WERI-Rb-1 (cell line): ENCODE results near the gene SYTL3.

ENCODE experiments used
- DNase-seq: peaks from one replicate; pipeline ENCODE4 v3.0.0-alpha.2; 2020
- H3K27ac ChIP-seq: fragments of 250-450 bp; sonication (Bioruptor Pico); 2 replicates; pipeline ENCODE4 v1.5.1; 2020; ENCODE audit warnings: mild to moderate bottlenecking, moderate library complexity
- H3K27me3 ChIP-seq: fragments of 250-450 bp; sonication (Bioruptor Pico); 2 replicates; pipeline ENCODE4 v1.5.1; 2021; ENCODE audit warnings: mild to moderate bottlenecking, low read depth, moderate library complexity; ENCODE audit not compliant: insufficient read depth, severe bottlenecking
- H3K36me3 ChIP-seq: fragments of 250-450 bp; sonication (Bioruptor Pico); 2 replicates; pipeline ENCODE4 v1.5.1; 2020; ENCODE audit warnings: mild to moderate bottlenecking, moderate library complexity
- H3K4me3 ChIP-seq: 2 replicates; pipeline ENCODE4 v1.5.1; 2011; ENCODE audit warnings: low read depth, mild to moderate bottlenecking, control low read depth, low read length
- H3K9me3 ChIP-seq: fragments of 250-450 bp; sonication (Bioruptor Pico); 2 replicates; pipeline ENCODE4 v1.5.1; 2021; ENCODE audit warnings: mild to moderate bottlenecking, moderate library complexity; ENCODE audit not compliant: severe bottlenecking
- TF ChIP-seq, protein P1 (sequence below): IDR thresholded peaks from 2 replicates; pipeline ENCODE4 v1.5.1; 2011; ENCODE audit warnings: low read depth, mild to moderate bottlenecking, control low read depth, inconsistent platforms, low read length

SYTL3 gene

DNA sequence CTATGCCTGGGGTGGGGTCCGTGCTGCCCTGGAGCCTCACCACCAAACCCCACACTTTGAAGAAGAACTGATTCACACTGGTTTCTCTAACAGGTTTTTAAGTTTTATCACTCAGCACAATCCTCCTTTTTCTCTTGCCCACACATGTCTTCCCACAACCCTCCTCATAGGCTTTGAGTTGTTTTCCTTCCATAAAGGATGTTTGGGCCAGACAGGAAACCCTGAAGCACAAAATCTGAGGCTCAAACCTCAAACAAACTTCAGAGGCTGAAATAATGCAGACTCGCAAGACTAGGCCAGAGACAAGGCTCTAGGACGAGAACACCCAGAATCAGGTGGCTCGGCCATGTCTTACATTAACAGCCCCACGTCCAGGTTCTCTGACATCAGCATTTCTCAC, 134.0 kb downstream of the SYTL3 start:
- TF ChIP-seq, protein P1, sequence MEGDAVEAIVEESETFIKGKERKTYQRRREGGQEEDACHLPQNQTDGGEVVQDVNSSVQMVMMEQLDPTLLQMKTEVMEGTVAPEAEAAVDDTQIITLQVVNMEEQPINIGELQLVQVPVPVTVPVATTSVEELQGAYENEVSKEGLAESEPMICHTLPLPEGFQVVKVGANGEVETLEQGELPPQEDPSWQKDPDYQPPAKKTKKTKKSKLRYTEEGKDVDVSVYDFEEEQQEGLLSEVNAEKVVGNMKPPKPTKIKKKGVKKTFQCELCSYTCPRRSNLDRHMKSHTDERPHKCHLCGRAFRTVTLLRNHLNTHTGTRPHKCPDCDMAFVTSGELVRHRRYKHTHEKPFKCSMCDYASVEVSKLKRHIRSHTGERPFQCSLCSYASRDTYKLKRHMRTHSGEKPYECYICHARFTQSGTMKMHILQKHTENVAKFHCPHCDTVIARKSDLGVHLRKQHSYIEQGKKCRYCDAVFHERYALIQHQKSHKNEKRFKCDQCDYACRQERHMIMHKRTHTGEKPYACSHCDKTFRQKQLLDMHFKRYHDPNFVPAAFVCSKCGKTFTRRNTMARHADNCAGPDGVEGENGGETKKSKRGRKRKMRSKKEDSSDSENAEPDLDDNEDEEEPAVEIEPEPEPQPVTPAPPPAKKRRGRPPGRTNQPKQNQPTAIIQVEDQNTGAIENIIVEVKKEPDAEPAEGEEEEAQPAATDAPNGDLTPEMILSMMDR: no peak
- no peak overlapping the region for H3K27ac ChIP-seq
- H3K4me3 ChIP-seq: no peak overlapping the region
- no peaks in the 10 kb centered on the region for H3K27me3 ChIP-seq
- no peak for DNase-seq
- no peaks in the 10 kb centered on the region for H3K9me3 ChIP-seq
- peaks cover 94% of the 10 kb centered on the region for H3K36me3 ChIP-seq

DNA sequence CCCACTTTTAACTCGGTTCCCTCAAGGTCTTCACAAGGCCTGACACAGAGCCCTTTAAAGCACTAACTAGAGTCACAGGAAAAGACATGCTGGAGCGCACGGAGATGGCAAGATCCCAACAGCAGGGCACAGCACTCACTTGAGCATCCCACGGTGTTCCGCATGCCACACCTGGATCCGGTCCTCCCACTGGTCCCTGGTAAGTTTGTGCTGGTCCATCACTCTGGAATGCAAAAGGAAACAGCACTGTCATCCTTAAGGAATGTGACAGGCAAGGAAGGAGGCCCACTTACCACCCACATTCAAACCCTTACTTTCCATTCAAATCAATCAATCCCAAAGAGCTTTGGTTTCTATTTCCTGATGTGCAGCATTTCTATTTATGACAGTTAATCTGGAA, 134.7 kb downstream of the SYTL3 start:
- no peak overlapping the region for H3K4me3 ChIP-seq
- H3K9me3 ChIP-seq: no peaks in the 10 kb centered on the region
- no peak overlapping the region for H3K27ac ChIP-seq
- H3K27me3 ChIP-seq: no peaks in the 10 kb centered on the region
- DNase-seq: no peak
- TF ChIP-seq, protein P1: no peak
- peaks cover 93% of the 10 kb centered on the region for H3K36me3 ChIP-seq

DNA sequence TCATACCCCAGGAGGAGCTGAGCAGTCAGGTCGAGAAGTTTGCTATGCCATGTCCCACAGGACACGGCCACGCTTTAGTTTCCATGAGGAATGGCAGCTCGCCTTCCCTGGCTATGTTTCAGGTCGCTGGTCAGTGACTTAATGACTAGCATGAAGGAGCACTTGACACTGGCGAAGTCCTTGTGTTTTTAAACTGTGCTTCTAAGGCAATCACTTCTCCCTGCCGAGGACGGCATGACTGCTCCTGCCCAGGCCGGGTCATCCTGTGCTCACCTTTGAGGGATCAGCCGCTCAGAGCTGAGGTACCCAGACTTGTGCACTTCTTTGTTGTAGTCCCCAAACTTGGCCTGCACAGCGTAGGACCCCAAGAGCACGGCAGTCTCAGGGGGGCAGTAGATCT, 135.2 kb downstream of the SYTL3 start:
- Histone ChIP-seq H3K36me3 (peaks cover 90% of the 10 kb centered on the region), H3K27ac (no peak overlapping the region), H3K27me3 (no peaks in the 10 kb centered on the region), H3K9me3 (no peaks in the 10 kb centered on the region), H3K4me3 (no peak overlapping the region)
- DNase-seq: no peak
- TF ChIP-seq, protein P1: no peak

DNA sequence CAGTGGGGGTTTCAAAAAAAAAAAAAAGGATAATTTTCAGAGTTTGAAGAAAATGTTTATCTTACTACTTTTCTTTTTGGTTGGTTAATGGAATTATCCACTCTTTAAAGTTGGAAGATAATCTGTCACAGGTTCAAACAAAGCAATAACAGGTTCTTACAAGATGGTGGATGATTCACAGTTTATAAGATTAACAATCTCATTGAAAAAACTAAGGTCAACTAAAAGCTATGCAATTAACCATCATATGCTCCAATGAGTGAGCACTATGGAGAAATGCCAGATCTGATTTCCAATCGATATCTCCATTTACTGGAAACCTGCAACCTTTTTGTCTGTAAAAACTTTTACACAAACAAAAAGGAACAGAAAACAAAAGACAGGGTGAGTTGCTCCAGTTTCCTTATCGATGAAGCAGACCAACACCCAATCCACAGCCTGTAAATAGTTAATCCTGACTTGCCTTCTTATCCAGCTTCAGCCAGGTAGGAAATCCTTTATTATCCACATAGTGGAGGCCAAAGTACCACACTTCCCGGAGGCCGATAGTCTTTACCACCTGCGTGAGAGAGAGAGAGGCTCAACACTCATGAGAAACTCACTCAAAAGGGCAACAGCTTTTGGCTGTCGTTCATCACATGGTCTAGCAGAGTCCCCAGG, 136.9 kb downstream of the SYTL3 start:
- H3K9me3 ChIP-seq: no peaks in the 10 kb centered on the region
- H3K27ac ChIP-seq: no peak overlapping the region
- no peaks in the 10 kb centered on the region for H3K27me3 ChIP-seq
- H3K4me3 ChIP-seq: no peak overlapping the region
- TF ChIP-seq, protein P1: no peak
- peaks cover 73% of the 10 kb centered on the region for H3K36me3 ChIP-seq
- DNase-seq: no peak

DNA sequence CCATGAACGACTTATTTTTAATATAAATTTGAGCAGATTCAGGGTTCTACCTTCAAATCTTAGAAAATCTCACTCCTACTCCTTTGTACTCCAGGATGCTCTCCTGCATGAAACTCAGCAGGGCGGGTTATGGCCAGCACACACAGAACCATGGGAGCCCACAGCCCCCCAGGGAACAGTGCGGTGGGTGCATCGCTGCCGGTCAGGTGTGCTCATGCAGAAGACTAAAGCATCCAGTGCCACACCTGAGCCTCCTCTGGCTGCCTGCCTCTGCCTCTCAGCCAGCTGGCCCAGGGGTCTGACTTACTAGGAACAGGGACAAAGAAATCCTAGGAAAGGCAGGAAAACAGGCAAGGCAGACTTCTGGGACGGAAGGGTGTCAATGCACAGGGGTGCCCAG, 137.5 kb downstream of the SYTL3 start:
- Histone ChIP-seq H3K27me3 (no peaks in the 10 kb centered on the region), H3K4me3 (no peak overlapping the region), H3K27ac (no peak overlapping the region), H3K9me3 (no peaks in the 10 kb centered on the region), H3K36me3 (peaks cover 67% of the 10 kb centered on the region)
- TF ChIP-seq, protein P1: no peak
- no peak for DNase-seq
